22Rv1 (cell line): ENCODE data around the gene SLC9C2.

Experiments used
- CTCF ChIP-seq: fragments of 450-650 bp; IDR thresholded peaks from 2 replicates; pipeline ENCODE4 v1.5.1; 2017; ENCODE audit warnings: mild to moderate bottlenecking
- ZFX ChIP-seq: fragments of 450-650 bp; IDR thresholded peaks from 2 replicates; pipeline ENCODE4 v1.6.1; 2017; ENCODE audit warnings: antibody characterized with exemption, borderline replicate concordance

GRCh38 chr1:173489149-173489600 lies 113.7 kb downstream of the SLC9C2 start:
- TF ChIP-seq CTCF (no peak), ZFX (no peak)
